NCI-H187 (cell line): ENCODE results near the gene ARSH.
"Not testable (repeated sequence)": the region's sequence is repeated elsewhere in the genome, so short reads cannot be mapped to it uniquely, and the experiment has no call there.

ENCODE experiments used
- DNase-seq, 2 experiments: peaks; one replicate each; lab custom pipeline; 2025; lab: John Stamatoyannopoulos, UW

ARSH gene, protein sequence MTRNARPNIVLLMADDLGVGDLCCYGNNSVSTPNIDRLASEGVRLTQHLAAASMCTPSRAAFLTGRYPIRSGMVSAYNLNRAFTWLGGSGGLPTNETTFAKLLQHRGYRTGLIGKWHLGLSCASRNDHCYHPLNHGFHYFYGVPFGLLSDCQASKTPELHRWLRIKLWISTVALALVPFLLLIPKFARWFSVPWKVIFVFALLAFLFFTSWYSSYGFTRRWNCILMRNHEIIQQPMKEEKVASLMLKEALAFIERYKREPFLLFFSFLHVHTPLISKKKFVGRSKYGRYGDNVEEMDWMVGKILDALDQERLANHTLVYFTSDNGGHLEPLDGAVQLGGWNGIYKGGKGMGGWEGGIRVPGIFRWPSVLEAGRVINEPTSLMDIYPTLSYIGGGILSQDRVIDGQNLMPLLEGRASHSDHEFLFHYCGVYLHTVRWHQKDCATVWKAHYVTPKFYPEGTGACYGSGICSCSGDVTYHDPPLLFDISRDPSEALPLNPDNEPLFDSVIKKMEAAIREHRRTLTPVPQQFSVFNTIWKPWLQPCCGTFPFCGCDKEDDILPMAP

DNA sequence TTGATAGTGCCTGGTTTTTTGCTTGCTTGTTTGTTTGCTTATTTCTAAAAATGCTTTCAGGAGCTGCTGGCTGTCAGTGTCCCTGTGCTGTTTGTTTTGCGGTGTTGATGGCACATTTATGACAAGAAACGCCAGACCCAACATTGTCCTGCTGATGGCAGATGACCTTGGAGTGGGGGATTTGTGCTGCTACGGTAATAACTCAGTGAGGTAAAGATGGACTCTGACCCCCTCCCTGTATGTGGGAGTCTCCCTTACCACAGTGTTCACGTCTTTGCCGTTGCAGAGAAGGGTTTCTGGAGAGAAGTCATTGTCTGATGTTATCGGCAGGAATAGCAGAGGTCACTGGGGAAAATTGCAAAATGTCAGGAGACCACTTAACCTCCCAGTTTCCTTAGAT is at the start of gene ARSH:
TSS of gene ARSH (plus strand) at position 52 of the 400 bp plus-strand sequence. CDS start at position 119, 67 bp downstream.
- no peak for DNase-seq

DNA sequence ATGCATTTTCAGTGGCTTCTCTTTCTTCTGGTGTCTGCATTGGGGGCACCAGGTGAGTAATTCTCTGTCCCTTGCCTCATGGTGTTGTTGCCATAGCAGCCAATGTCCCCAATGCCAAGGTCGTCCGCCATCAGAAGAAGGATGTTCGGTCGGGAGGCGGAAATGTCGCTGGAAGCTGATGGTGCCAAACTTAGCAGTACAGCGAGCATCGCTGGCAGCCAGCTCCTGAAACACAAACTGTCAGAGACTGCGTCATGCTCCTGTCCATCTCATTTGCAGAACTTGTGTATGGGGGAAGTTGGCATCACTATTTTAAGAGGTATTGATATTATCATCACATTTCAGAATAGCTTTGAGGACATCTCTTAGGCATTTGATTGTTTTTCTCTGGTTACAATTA is 48.1 kb upstream of the ARSH start:
- no peak for DNase-seq

DNA sequence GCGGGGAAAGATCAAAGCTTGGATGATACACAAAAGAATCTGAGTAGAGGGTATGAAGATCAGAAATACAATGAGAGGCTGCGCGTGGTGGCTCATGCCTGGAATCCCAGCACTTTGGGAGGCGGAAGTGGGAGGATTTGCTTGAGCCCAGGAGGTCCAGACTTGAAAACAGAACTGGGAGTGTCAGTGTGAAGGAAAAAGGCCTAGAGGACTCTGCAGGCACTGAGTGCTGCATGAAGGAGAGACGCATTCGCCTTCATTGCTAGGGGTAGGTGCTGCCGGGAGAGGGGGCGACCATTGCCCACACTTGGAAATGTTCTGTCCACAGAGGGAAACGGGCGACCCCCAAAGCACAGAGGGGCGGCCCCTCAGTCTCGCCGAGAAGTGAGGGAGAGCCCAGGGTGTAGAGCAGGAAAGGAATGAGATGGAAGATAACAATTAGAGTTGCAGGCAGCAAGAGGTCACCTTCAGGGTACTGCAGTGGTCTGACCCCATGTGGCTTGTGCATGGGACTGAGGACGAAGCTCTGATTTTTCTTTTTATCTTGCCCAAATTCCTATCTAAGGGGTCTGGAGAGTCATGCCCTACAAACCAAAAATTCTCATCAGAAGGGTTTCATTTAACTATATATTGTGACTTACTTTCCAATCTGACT is 45.4 kb upstream of the ARSH start:
- no peak for DNase-seq

DNA sequence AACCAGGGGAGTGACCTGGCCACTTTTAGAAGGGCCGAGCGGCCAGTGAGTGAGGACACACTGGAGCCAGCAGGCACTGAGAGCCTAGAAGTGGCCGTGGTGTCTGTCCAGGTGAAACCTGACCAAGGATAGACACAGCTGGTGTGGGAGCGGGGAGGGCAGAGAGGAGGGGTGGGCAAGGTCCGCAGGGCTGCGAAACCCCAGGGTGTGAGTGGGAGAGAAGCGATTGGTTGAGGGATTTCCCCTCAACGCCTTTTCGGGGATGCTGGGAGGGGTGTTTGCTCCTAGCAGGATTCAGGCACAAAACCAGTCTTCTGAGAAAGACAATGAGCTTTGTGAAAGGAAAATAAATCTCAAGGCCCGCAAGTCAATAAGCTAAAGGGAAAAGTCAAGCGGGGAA is 44.0 kb upstream of the ARSH start:
- DNase-seq, result no peak

DNA sequence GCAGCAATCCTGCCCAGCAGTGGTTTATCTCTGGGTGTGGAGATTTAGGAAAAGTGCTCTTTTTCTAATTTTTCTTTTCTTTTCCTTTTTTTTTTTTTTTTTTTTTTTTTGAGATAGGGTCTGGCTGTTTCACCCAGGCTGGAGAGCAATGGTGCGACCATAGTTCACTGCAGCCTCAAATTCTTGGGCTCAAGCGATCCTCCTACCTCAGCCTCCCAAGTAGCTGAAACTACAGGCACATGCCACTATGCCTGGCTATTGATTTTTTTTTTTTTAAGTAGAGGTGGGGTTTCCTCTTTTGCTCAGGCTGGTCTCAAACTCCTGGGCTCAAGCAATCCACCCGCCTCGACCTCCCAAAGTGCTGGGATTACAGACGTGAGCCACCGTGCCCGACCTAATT is 42.9 kb upstream of the ARSH start:
- not testable (repeated sequence) for DNase-seq

DNA sequence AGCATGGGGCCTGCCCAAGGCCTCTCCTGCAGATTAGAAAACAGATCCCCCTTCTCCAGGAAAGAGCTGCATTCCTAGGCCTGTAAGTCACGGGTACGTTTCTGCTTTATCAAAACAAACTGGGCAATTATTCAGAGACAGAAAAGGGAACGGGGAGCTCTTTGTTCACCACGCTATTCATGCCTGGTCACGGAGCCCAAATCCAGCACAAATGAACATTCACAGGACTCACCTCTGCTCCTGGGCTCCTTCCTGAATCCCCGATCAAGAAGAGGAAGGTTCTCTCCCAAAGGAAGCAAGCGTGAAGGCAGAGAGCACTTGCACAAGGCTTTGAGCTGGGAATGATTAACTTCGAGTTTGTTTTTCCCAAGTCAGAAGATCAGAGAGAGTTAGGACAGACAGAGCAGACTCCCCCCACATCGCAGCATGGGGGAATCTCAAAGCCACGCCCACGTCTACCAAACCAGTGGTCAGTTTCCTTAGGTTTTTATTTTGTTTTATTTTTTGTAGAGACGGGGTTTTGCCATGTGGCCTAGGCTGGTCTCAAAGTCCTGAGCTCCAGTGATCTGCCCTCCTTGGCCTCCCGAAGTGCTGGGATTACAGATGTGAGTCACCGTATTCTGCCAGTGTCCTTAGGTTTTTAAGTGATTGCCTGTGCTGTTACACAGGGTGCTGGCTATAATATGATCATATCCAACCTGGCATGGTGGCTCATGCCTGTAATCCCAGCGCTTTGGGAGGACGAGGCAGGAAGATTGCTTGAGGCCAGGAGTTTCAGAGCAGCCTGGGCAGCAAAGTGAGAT is 42.2 kb upstream of the ARSH start:
- DNase-seq, result not testable (repeated sequence)

DNA sequence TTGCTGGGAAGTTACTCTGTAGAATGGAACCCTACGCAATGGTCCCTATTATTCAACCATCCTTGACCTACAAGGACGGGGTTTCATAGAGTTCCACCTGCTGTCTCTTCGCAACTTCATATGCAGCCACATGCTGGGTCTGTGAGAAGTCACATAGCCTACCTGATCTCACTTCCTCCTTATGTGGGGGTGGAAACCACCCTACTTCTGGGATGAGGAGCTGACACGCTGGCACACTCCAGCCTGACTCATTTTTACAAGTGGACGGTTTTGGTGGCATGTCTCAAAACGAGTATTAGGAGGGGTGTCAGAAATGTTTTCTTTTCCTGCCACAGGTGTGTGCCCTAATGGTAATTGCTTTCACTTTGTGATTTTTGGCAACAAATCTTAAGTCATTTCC is 40.4 kb upstream of the ARSH start:
- DNase-seq, result no peak

DNA sequence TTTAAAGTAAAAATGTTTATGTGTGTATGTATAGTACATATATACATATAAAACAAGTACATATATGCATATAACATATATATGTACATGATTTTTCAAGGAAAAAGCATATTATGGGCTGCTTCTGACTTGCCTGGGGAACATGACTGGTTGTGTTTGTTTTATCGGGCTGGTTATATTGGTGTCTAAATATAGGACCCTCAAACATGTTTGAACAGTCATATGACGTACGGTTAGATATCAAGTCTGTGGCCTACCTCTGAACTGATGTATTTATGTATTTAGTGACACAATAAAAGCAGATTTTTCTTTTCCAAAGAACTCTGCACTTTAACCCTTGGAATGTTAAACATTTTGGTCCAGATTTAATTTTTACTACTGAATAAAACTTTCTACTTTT is 39.3 kb upstream of the ARSH start:
- no peak for DNase-seq

DNA sequence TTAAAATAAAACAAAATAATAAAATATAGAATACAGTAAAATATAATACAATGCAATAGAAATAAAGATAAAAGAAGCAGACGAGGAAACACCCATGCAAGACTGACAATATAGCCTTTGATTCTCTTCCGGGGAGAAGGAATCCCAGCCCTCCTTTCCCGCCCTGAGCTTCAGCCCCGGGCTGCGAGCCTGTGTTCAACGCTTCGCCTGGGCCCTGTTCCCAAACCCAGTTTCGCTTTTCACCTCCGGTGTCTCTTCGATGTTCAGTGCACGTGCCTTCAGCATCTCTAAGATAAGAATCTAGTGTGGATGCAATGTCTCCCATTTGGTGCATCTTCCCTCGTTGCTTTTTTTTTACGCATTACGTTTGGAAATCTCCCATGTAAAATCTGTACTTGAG is 38.8 kb upstream of the ARSH start:
- no peak for DNase-seq

DNA sequence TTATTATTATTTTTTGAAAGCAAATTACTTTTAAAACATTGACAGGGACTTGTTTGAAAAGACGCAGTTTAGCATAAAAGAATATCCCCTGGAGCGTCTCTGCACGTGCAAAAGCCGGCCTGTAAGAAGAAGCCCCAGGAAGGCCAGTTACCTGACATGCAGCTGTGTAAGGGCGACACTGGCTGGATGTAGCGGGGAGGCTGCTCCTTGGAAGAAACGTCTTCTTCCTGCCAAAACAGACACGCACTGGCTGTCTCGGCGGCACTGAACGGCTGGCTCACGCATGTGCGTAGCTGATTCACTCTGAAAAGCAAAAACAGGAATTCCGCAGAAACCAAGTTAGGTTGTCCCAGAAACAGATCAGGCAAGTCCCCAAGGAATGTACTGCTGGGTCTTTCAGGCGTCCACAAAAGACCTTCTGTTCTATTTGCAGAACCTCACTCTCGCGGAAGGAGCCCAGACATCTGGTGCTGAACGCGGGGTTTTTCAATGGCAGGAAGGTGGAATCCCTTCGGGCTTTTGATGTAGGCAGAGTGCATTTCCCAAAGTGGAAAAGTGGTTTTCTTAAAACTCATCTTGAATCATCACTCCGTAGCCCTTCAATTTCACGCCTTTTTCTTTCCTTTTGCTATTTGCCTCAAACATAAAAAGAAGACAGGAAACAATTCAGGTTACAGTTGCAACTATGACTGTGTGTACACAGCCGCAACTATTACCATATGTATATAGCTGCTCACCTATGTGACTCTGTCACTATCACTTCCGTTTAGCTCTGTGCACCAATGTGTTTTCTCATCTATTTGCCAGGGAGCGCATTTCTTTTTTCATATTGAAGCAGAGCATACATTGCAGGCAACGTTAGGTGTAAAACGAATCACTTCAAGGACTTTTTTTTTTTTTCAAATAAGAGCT is 38.1 kb upstream of the ARSH start:
- no peak for DNase-seq

DNA sequence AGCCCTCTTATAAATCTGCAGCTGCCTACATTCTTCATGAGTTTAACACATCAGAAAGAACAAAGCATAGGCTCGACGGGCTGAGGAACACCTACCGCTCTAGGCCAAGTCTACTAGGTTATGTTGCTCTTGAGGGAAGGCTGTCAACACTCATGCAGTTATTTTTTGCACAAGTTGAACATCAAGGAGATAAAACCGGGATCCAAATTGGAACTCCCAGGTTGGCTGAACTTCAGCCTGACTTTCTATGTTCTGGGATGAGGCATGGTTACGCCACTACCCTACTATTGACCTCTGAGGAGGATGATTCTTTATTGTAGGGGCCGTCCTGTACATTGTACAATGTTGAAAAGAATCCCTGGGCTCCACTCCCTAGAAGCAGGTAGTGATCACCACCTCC is 37.3 kb upstream of the ARSH start:
- no peak for DNase-seq

DNA sequence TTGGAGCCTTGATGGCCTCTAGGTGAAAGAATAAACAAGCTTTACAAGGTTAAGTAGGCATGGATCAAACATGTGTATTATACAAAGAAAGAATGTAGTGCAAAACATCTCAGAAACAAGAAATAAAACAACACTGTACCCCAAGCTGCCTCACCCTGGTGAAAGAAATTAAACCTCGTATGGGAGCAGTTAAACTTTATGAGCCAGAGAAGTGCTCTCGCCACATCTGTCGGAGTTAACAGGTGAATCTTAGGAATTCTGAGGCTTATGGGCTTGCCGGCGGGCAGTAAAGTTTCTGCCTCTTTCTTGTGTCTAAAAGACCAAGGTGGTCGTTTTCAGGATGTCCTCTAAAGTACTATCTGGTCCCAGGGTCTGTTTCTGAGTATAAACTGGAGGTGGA is 34.0 kb upstream of the ARSH start:
- no peak for DNase-seq

DNA sequence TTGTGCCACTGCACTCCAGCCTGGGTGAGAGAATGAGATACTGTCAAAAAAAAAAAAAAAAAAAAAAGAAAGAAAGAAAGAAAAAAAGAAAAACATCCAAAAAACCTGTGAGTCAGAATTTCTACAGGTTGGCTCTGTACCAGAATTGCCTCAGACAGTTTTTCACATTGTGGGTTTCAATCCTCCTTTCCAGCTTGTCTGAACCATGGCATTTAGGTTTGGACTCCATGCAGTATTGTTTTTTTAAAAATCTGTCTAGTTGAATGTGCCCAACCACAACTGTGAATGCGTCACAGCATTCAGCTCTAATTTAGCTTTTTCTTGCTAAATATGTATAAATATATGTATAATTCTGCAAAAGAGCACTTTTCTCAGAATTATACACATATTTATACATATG is 31.4 kb upstream of the ARSH start:
- DNase-seq, result no peak

DNA sequence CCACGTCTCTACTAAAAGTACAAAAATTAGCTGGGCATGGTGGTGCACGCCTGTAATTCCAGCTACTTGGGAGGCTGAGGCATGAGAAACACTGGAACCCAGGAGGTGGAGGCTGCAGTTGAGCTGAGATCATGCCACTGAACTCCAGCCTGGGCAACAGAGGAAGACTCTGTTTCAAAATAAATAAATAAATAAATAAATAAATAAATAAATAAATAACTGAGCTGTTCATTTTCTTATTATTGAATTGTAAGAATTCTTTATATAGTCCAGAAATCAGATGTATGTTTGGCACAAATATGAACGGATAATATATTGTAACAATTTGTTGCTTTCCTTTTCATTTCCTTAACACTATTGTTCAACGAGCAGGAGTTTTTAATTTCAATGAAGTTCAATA is 27.7 kb upstream of the ARSH start:
- DNase-seq, result not testable (repeated sequence)

DNA sequence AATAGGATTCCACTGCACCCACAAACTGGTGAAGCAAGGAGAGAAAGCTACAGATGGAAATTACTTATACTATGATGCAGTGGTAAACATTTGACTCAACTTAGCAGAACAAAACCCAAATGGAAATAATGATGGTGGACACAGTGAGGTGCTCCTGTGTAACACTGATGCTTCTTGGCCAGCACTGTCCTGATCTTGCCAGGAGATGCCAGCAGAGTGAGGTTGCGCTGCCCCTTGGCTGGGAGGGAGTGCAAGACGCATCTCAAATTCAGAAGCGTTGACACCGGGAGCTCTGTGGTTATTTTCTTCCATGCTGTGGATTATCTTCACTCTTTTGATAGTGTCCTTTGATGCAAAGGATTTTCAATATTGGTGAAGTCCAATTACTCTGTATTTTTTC is 22.0 kb upstream of the ARSH start:
- no peak for DNase-seq

DNA sequence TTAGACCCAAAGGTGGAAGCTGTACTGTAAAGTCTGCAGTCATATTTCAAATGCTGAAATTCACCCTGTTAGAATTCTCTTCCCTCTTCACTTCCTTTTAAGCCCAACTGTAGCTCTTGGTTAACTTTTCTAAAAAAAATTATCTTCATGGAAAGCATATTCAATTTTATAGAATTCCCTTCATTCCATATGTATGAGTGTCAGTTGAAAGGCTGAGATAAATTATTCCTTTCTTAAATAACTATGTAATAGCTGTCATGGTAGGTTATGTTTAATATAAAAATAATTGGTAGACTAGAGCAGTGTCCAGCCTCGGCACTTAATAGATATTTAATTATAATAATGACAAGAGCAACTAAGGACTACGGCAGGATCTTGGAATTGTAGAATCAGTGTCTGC is 16.8 kb upstream of the ARSH start:
- no peak for DNase-seq

DNA sequence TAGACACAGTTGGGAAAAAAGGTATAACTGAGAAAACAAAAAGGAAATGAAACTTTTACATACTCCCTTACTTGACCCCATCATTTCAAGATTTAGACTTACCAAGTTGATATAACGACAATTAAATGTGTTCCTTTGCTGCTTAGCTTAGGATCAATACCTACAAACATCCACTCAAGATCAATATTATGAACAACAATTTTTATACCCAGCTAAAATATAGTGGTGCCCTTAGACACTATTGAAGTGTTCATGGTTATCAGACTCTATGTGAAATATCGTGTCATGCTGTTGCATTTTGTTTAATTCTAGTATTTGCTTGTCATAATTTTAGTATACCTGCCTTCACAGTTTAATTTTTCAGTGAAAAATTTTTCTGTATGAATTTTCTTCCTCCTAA is 4.2 kb downstream of the ARSH start:
- DNase-seq, result no peak

DNA sequence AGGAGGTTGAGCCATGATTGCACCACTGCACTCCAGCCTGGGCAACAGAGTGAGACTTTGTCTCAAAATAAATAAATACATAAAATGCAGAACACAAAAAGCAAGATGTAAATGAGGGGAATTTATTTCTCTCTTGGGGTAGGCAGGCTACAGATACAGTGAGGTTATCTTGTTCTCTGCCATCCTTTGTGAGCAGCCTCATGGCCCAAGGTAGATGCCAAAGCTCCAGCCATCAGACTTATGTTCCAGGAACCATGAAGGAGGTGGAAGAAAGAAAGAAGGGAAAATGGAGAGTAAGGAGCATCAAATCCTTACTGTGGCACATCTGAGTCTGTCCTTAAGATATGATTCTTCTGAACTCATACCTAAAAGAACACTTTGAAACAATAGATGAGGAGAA is 11.1 kb downstream of the ARSH start:
- no peak for DNase-seq

DNA sequence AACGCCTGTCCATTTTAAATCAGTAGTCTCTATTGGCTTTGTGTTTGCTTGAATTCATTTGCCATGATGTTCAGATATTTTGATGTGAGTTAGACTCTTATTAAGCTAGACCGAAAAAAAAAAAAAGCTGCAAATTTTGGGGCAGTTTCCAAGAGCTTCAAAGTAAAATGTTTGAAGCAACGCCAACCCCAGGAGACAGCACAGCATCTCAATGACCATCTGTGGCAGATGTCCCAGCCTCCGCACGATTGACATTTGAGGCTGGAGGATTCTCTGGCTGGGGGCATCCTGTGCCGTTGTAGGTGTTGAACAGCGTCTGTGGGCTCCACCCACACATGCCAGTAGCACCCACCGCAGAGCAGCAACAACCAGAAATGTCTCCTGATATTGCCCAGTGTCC is 17.8 kb downstream of the ARSH start:
- DNase-seq, result no peak

DNA sequence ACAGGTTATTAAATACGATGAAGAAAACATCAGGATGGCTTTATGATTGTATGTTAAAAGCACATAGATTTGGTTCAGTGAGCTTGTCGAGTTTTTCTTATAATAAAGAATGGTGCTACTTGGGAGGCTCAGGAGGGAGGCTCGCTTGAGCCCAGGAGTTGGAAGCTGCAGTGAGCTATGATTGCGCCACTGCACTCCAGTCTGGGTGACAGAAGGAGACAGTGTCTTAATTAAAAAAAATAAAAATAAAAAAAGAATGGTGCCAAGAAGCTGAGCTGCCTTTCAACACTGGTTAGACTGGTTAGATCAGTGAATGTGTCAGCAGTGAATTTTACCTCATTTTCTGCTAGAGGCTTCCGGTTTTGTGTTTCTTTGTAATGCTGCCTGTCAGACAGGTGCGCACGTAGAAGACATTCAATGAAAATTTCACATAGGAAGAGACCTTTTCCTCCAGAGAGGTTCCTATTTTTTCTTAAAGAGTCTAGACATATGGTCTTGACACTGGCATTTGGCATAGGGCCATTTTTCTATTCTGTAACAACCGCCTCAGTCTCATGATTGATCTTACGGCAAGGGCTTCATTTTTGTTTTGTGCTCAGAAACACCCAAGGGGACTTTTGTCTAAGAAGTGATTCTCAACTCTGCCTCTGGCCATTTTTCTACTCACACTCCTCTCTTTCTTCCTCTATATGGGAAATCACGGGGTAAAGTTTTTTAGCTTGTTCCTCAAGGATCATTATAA is 19.9 kb downstream of the ARSH start:
- no peak for DNase-seq

DNA sequence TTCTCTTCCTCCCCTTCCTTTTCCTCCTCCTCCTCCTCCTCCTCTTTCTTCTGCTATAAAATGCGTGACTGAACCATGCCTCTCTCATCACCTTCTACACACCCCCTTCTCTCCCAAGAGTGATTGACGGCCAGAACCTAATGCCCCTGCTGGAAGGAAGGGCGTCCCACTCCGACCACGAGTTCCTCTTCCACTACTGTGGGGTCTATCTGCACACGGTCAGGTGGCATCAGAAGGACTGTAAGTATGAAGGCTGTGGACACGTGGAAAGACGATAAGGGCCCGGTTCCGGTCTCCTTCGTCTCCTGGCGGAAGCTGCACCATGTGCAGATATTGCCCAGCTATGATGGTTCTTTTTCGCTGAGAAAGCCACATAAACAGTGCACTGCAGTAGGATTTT is 22.8 kb downstream of the ARSH start:
- no peak for DNase-seq
